NCI-H146 treated with DMSO at 0.1 percent for 48 hours (cell line): ENCODE measurements around the gene IL33.
A peak's percentile ranks its signal among the peaks of the same experiment; 100 is the strongest.

Source experiments
- DNase-seq: peaks from one replicate; lab custom pipeline; 2025; ENCODE audit not compliant: unreplicated experiment; lab: John Stamatoyannopoulos, UW

Gene IL33

DNA sequence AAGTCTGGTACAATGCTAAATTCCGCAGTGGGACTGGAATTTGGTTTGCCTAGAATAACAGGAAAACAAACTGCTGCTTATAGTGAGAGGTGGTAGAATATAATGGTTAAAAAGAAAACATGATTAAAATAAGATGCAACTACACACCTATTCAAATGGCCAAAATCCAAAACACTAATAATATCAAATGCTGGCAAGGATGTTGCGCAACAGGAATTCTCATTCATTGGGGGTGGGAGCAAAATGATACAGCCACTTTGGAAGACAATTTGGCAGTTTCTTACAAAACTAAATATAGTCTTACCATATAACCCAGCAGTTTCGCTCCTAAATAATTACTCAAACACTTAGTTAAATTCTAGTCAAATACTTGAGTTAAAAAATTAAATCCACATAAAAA is 61.8 kb downstream of the IL33 start:
- DNase-seq, result no peak

DNA sequence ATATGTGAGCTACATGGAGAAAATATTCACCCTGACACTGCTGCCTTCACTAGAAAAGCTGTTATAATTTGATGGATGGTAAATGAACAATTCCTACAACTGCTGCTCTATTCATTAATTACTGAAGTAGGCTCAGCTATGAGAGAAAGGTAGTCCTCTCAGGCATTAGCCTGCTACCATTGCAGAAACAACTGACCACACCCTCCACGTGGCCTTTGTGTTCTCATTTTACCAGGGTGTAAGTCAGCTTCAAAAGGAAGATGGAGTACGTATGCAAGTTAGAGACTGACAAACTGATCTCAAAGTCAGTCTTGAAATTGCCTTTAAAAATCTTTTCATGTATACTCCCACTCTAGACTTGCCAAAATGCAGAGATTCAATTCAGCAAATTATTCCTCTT is 86.3 kb downstream of the IL33 start:
- DNase-seq, result no peak

GRCh38 chr9:6302417-6302816 is 86.8 kb downstream of the IL33 start:
- DNase-seq, result no peak

DNA sequence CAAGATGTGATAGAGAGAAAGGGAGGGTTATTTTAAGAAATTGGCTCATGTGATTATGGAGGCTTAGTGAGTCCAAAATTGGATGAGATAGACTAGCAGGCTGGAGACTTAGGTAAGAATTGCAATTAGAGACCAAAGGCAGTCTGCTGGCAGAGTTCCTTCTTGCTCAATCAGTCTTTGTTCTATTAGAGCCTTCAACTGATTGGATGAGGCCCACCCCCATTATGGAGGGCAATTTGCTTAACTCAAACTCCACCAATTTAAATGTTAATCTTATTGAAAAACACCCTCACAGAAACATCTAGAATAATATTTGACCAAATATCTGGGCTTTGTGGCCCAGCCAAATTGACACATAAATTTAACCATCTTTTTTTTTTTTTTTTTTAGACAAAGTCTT is 88.6 kb downstream of the IL33 start:
- no peak for DNase-seq

GRCh38 chr9:6305954-6306563 is 90.5 kb downstream of the IL33 start:
- DNase-seq, result peak; percentile 19
